Jurkat, Clone E6-1 (cell line): Measurements from ENCODE around the gene MS4A10.

ENCODE experiments used
- DNase-seq: peaks from one replicate; pipeline ENCODE4 v3.0.0-alpha.2; 2011; ENCODE audit warnings: low read depth, low spot score
- H3K4me3 ChIP-seq: 2 replicates; pipeline ENCODE4 v1.5.1; 2011; ENCODE audit warnings: mild to moderate bottlenecking, low read length, control low read depth, moderate library complexity

Gene MS4A10

GRCh38 chr11:60842668-60843600 is 57.8 kb downstream of the MS4A10 start:
- no peak for DNase-seq
- H3K4me3 ChIP-seq, result peak overlapping the region; percentile 94

- DNase-seq, result no peak
- H3K4me3 ChIP-seq, result peak overlapping the region; percentile 94
These were observed 59.1 kb downstream of the MS4A10 start for GRCh38 chr11:60844045-60844869.

GRCh38 chr11:60844870-60845221 is 59.7 kb downstream of the MS4A10 start:
- DNase-seq, result no peak
- no peak overlapping the region for H3K4me3 ChIP-seq

- no peak overlapping the region for H3K4me3 ChIP-seq
- DNase-seq, result no peak
These were observed 60.2 kb downstream of the MS4A10 start for GRCh38 chr11:60845338-60845737.

GRCh38 chr11:60847281-60847680 is 62.1 kb downstream of the MS4A10 start:
- H3K4me3 ChIP-seq, result no peak overlapping the region
- DNase-seq, result no peak

- no peak for DNase-seq
- no peak overlapping the region for H3K4me3 ChIP-seq
These were observed 62.8 kb downstream of the MS4A10 start for GRCh38 chr11:60847896-60848295.

GRCh38 chr11:60848714-60849151 is 63.6 kb downstream of the MS4A10 start:
- no peak for DNase-seq
- H3K4me3 ChIP-seq, result no peak overlapping the region

GRCh38 chr11:60849641-60850520 is 64.7 kb downstream of the MS4A10 start:
- DNase-seq, result no peak
- H3K4me3 ChIP-seq, result no peak overlapping the region
